Measurements from ENCODE around the gene SLC1A1.

The SLC1A1 gene

DNA sequence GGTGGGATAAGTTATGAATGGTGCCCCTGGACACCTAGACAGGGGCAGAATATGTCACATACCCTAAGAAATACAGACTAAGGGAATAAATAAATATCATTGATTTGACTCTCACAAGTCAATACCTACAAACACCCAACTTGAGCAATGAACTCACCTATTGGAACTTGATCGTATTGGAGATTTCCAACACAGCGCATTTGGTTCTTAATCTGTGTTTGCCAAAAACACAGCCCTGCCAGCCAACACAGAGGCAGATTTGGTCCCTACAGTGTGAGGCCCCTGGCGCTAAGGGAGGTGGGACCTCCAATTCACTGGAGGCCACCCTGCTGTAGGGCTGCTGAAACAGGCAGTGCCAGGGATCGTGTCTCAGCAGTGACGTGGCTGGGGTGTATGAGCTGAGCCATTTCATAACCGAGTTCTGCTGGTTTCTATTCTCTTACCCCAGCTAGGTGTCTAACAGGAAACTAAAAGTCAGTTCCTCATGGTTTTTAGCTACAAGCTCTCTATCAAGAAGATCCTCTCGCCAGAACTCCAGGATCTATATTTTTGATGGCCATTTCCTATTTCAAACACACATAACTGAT, 84.5 kb downstream of the SLC1A1 start:
- no peaks in the 10 kb centered on the region for H3K9me2 ChIP-seq (ENCODE audit: low read depth, low read length)
- H3K4me2 ChIP-seq (ENCODE audit: low read length), result no peak overlapping the region
- H3K4me3 ChIP-seq (ENCODE audit: low read depth, low read length, poor library complexity, severe bottlenecking), result no peak overlapping the region

DNA sequence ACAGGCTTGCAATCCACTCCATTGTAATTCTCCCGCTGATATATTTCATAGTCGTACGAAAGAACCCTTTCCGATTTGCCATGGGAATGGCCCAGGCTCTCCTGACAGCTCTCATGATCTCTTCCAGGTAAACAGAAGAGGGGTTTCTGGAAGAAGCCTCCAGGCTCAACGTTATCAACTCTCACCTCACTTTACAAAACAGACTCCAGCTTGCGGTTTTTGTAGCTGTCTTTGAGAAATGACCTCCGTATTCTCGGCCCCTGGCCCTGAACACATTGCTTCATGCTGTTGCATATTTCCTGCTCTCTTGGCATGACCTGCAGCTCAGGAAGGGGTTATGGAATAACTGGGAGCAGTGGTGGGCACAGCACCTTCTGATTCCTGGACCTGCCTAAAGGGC, 85.7 kb downstream of the SLC1A1 start:
- no peaks in the 10 kb centered on the region for H3K9me2 ChIP-seq (ENCODE audit: low read depth, low read length)
- TF ChIP-seq, protein P1, sequence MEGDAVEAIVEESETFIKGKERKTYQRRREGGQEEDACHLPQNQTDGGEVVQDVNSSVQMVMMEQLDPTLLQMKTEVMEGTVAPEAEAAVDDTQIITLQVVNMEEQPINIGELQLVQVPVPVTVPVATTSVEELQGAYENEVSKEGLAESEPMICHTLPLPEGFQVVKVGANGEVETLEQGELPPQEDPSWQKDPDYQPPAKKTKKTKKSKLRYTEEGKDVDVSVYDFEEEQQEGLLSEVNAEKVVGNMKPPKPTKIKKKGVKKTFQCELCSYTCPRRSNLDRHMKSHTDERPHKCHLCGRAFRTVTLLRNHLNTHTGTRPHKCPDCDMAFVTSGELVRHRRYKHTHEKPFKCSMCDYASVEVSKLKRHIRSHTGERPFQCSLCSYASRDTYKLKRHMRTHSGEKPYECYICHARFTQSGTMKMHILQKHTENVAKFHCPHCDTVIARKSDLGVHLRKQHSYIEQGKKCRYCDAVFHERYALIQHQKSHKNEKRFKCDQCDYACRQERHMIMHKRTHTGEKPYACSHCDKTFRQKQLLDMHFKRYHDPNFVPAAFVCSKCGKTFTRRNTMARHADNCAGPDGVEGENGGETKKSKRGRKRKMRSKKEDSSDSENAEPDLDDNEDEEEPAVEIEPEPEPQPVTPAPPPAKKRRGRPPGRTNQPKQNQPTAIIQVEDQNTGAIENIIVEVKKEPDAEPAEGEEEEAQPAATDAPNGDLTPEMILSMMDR (IDR thresholded peaks at IDR 0.05; ENCODE audit: low read length), result no peak
- no peak for TF ChIP-seq EZH2 (IDR thresholded peaks at IDR 0.05; ENCODE audit: borderline replicate concordance, low read length)
- H3K27me3 ChIP-seq (ENCODE audit: insufficient read depth, low read length), result no peaks in the 10 kb centered on the region
- no peaks in the 10 kb centered on the region for H3K36me3 ChIP-seq (ENCODE audit: insufficient read depth, low read length)
- H3F3A ChIP-seq (ENCODE audit: insufficient read depth, low read length), result no peaks in the 10 kb centered on the region
- H3K79me2 ChIP-seq (ENCODE audit: insufficient read depth, low read length), result no peaks in the 10 kb centered on the region
- no peaks in the 10 kb centered on the region for H3K9me3 ChIP-seq (ENCODE audit: low read length)
- no peak overlapping the region for H2AFZ ChIP-seq (ENCODE audit: low read length)
- no peaks in the 10 kb centered on the region for H3K4me1 ChIP-seq (ENCODE audit: insufficient read depth, low read length, severe bottlenecking)
- H3K4me2 ChIP-seq (ENCODE audit: low read length), result no peak overlapping the region
- H3K27ac ChIP-seq (ENCODE audit: low read depth, low read length, poor library complexity, severe bottlenecking), result no peak overlapping the region
- H4K20me1 ChIP-seq (ENCODE audit: insufficient read depth, low read length), result no peaks in the 10 kb centered on the region
- no peak overlapping the region for H3K9ac ChIP-seq (ENCODE audit: low read length)
- H3K4me3 ChIP-seq (ENCODE audit: low read depth, low read length, poor library complexity, severe bottlenecking), result no peak overlapping the region

More for the DNA sequence above, 84.5 kb downstream of the SLC1A1 start:
- H3K4me1 ChIP-seq (ENCODE audit: insufficient read depth, low read length, severe bottlenecking), result no peaks in the 10 kb centered on the region
- no peaks in the 10 kb centered on the region for H4K20me1 ChIP-seq (ENCODE audit: insufficient read depth, low read length)
- no peak overlapping the region for H3K9ac ChIP-seq (ENCODE audit: low read length)
- H3K27ac ChIP-seq (ENCODE audit: low read depth, low read length, poor library complexity, severe bottlenecking), result no peak overlapping the region
- H3K27me3 ChIP-seq (ENCODE audit: insufficient read depth, low read length), result no peaks in the 10 kb centered on the region
- H3F3A ChIP-seq (ENCODE audit: insufficient read depth, low read length), result no peaks in the 10 kb centered on the region
- H3K9me3 ChIP-seq (ENCODE audit: low read length), result no peaks in the 10 kb centered on the region
- H3K79me2 ChIP-seq (ENCODE audit: insufficient read depth, low read length), result no peaks in the 10 kb centered on the region
- TF ChIP-seq EZH2 (IDR thresholded peaks at IDR 0.05; ENCODE audit: borderline replicate concordance, low read length), result no peak
- H2AFZ ChIP-seq (ENCODE audit: low read length), result no peak overlapping the region
- H3K36me3 ChIP-seq (ENCODE audit: insufficient read depth, low read length), result no peaks in the 10 kb centered on the region

DNA sequence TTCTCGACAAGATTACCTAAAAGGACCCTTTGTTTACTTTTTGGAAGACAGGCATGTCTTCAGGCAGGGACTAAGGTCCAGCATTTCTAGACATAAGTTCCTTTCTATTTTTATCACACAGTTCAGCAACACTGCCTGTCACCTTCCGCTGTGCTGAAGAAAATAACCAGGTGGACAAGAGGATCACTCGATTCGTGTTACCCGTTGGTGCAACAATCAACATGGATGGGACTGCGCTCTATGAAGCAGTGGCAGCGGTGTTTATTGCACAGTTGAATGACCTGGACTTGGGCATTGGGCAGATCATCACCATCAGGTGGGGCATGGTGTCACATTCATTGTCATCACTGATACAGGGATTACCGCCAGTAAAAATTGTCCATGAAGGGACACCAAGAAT, 86.2 kb downstream of the SLC1A1 start:
- H3K9ac ChIP-seq (ENCODE audit: low read length), result no peak overlapping the region
- no peak overlapping the region for H3K4me3 ChIP-seq (ENCODE audit: low read depth, low read length, poor library complexity, severe bottlenecking)
- no peaks in the 10 kb centered on the region for H3K4me1 ChIP-seq (ENCODE audit: insufficient read depth, low read length, severe bottlenecking)
- H4K20me1 ChIP-seq (ENCODE audit: insufficient read depth, low read length), result no peaks in the 10 kb centered on the region
- TF ChIP-seq EZH2 (IDR thresholded peaks at IDR 0.05; ENCODE audit: borderline replicate concordance, low read length), result no peak
- TF ChIP-seq, protein P1 (IDR thresholded peaks at IDR 0.05; ENCODE audit: low read length), result no peak
- no peaks in the 10 kb centered on the region for H3K9me2 ChIP-seq (ENCODE audit: low read depth, low read length)
- no peak overlapping the region for H3K27ac ChIP-seq (ENCODE audit: low read depth, low read length, poor library complexity, severe bottlenecking)
- no peaks in the 10 kb centered on the region for H3K79me2 ChIP-seq (ENCODE audit: insufficient read depth, low read length)
- no peaks in the 10 kb centered on the region for H3K36me3 ChIP-seq (ENCODE audit: insufficient read depth, low read length)
- no peaks in the 10 kb centered on the region for H3K9me3 ChIP-seq (ENCODE audit: low read length)
- no peaks in the 10 kb centered on the region for H3F3A ChIP-seq (ENCODE audit: insufficient read depth, low read length)
- H3K4me2 ChIP-seq (ENCODE audit: low read length), result no peak overlapping the region
- H2AFZ ChIP-seq (ENCODE audit: low read length), result no peak overlapping the region
- H3K27me3 ChIP-seq (ENCODE audit: insufficient read depth, low read length), result no peaks in the 10 kb centered on the region

DNA sequence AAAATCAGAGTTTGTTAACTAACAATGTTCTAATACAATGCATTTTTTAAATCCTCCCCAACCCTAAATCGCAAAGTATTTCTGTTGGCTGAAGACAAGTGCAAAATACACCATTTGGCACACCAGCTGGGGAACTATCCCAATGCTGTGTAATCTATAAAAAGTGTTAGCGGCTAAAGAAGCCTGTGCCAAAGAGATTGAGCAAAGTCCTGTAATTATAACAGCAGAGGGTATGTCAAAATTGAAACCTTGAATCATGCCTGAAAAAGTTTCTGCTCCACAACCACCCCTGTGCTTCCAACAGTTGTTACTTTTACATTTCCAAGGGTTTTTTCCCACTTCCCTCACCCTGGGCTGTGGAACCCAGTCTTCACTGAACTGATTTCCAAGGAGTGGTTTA, 88.7 kb downstream of the SLC1A1 start:
- Histone ChIP-seq H3K4me1 (ENCODE audit: insufficient read depth, low read length, severe bottlenecking) (no peaks in the 10 kb centered on the region), H3K4me2 (ENCODE audit: low read length) (no peak overlapping the region), H3K27ac (ENCODE audit: low read depth, low read length, poor library complexity, severe bottlenecking) (no peak overlapping the region), H3F3A (ENCODE audit: insufficient read depth, low read length) (no peaks in the 10 kb centered on the region), H3K79me2 (ENCODE audit: insufficient read depth, low read length) (no peaks in the 10 kb centered on the region), H2AFZ (ENCODE audit: low read length) (no peak overlapping the region), H3K9ac (ENCODE audit: low read length) (no peak overlapping the region), H3K4me3 (ENCODE audit: low read depth, low read length, poor library complexity, severe bottlenecking) (no peak overlapping the region), H4K20me1 (ENCODE audit: insufficient read depth, low read length) (no peaks in the 10 kb centered on the region), H3K27me3 (ENCODE audit: insufficient read depth, low read length) (no peaks in the 10 kb centered on the region), H3K9me2 (ENCODE audit: low read depth, low read length) (no peaks in the 10 kb centered on the region), H3K36me3 (ENCODE audit: insufficient read depth, low read length) (no peaks in the 10 kb centered on the region), H3K9me3 (ENCODE audit: low read length) (no peaks in the 10 kb centered on the region)
- TF ChIP-seq, protein P1 (IDR thresholded peaks at IDR 0.05; ENCODE audit: low read length), result no peak
- no peak for TF ChIP-seq EZH2 (IDR thresholded peaks at IDR 0.05; ENCODE audit: borderline replicate concordance, low read length)

All from OCI-LY1 (cell line).